HG02938 (cell line): ENCODE measurements around the gene SFTPB.
"Not testable (repeated sequence)": the region's sequence is repeated elsewhere in the genome, so short reads cannot be mapped to it uniquely, and the experiment has no call there.

Source experiments
- ATAC-seq: cut with Tn5 transposase; IDR thresholded peaks from one replicate; pipeline ENCODE4 v1.9.1; 2021; ENCODE audit warnings: mild to moderate bottlenecking, moderate library complexity; ENCODE audit not compliant: unreplicated experiment

The SFTPB gene

DNA sequence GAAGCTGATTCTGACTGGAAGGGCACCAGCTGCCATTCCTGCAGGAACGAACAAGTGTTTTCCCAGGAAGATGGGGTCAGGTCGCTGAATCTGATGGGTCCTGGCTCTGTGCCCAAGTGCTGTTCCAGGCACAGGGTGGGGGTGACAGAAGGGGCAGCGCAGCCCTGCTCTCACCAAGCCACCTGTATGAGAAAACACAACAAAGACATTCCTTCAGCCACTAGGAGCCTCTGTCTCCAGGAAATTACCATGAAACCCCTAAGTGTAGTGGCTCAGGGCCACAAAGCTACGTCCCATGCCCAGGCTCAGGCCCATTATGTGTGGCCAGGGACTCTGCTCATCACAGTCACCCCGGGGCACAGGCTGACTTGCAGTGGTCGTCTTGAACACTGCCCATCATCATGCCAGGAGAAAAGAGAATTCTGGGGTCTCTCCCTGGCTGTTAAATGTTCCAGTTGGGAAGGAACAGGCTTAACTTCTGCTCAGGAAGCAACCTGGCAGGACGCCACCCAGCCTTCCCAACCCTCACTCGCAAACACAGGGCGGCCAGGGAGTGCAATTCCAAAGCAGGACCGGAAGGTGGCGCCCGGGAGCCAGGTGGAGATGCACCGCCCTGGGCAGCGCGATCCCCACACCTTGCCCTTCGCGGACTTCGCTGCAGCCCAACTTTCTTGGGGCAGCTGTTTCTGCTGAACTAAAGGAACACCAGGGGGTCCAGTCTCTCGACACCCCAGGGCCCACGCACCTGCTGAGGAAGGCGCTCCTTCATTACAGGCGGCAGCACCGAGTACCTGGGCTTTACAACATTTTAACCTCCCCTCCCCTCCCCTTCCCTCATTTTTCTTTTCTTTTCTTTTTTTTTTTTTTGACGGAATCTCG, 11.0 kb upstream of the SFTPB start:
- ATAC-seq: peak; percentile 59

DNA sequence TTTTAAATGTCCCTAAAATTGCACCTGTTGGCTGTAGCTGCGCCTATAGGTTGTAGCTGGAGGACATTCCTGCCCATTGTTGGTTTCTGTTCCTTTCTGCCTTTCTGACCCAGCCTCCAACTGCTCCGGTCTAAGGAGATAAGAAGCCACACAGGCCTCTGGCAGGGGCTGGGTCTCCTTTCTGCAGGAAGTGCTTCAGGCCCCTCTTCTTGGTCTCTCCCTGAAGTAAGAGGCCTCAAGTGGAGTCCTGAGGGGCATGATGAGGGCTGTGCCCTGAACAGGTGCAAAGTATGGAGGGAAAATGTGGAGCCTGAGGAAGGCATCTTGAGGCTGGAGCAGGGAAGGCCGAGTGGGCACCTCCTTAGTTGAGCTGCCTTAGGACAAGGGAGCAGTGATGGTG, 10.4 kb upstream of the SFTPB start:
- no peak for ATAC-seq

DNA sequence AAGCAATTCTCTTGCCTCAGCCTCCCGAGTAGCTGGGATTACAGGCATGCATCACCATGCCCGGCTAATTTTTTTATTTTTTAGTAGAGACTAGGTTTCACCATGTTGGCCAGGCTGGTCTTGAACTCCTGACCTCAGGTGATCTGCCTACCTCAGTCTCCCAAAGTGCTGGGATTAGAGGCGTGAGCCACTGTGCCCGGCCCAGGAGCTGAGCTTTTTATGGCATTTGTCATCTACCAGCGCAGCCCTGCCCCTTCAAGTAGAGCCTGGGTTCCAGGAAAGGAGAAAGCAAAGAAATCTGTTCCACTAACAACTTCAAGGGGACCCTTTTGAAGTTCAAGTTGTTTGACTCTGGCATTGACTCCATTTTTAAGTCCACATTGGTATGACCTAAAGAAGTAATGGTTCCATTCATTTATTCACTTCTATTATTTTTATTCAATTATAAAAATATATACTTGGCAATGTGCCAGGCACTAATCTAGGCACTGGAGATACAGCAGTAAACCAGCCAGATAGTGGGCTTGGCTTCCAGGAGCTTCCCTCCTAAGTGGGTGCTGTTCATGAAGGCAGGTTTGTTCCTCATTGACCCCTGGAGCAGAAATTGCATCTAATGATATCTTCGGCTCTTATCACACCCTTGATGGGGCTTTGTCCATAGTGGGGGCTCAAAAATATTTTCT, 8.0 kb upstream of the SFTPB start:
- ATAC-seq: no peak

DNA sequence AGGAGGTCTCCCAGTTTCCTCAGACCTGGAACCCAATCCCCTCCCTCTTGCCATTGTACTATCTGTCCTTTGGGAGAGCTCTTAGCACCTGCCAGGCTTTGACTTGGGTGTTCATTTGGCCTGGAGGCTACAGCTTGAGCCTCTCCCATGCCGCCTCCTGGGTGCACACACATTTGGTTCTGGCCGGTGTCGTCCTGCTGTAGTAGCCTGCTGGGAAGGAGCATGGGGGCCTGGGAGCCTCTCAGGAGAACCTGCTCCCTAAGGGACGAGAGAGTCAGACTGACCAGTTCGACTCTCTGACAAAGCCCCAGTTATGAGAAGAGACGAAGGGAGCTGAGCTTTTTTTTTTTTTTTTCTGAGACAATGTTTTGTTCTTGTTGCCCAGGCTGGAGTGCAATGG, 7.4 kb upstream of the SFTPB start:
- ATAC-seq: no peak

DNA sequence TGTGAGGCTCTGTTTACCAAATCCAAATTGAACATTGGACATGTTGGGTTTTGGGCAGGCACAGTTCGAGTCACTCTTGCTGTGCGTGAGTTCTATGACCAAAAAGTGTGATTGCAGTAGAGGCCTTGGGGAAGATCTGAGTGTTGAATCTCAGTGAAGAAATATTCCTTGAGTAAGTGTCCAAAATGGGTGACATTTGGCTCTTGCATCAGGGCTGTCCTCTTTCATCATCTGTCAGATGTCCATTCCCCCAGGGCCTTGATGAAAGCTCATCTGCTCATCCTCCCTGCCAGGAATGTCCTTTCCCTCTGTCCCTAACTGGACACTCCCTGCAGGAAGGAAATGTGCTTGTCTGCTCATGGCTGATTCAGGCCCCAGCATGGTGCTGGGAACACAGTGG, 6.4 kb upstream of the SFTPB start:
- no peak for ATAC-seq

DNA sequence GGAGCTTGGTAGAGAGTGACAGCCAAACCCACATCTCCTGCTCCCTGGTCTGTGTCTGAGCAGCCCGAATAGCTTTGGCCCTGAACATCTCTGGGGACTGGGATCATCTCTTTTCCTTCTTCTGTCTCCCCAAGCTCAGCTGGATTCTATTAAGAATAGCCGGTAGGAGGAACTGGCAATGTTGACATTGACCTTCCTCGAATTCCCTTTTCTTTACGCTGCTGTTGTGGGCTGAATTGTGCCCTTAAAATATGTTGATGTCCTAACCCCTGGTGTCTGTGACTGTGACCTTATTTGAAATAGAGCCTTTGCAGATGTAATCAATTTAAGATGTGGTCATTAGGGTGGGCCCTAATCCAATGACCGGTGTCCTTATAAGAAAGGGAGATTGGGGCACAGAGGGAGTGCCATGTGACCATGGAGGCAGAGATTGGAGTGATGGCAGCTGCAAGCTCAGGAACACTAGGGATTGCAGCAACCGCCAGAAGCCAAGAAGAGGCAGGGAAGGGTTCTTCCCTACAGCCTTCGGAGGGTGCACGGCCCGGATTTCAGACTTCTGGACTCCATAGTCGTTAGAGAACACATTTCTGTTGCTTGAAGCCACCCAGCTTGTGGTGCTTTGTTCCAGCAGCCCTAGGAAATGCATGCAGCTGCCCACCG, 5.8 kb upstream of the SFTPB start:
- no peak for ATAC-seq

DNA sequence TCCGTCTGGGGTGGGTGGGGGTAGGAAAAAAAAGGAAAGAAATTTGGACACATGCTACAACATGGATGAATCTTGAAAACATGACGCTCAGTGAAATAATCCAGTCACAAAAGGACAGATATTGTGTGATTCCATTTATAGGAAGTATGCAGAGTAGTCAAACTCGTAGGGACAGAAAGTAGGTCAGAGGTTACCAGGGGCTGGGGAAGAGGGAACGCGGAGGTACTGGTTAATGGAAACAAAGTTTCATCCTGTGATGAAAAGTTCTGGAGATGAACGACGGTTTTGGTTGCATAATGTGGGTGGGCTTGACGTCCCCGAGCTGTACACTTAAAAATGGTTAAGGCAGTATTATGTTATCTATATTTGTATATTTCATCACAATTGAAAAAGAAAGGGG, 4.5 kb upstream of the SFTPB start:
- ATAC-seq: no peak

DNA sequence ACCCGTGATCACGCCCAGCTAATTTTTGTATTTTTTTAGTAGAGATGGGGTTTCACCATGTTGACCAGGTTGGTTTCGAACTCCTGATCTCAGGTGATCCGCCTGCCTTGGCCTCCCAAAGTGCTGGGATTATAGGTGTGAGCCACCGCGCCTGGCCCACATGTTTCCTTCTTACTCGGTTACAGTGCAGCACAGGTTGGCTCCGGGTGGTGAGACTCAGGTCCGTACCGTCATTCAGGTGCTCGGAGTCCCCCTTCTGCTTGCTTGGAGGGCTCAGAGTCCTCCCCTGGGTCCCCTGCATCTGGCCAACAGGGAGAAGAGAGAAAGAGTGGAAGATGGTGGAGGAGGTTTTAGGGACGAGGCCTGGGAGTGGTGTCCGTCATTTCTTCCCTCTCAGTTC, 2.4 kb upstream of the SFTPB start:
- not testable (repeated sequence) for ATAC-seq

DNA sequence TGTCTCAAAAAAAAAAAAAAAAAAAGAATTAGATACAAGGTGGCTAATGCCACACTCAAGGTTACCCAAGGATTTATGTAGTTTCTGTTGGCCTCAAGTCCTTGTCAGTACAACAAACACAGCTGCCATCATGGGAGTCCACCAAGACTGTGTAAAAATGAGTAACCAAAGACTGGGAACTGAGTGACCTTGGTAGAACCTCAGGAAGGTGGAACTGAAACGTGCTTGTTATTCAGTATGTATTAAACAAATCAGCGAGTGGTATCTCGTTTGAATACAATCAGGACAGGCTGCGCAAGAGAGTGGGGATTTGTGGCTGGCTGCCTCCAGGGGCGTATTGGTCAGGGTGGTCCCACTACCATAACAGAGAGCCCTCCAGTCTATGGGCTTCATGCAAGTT, 1.6 kb upstream of the SFTPB start:
- ATAC-seq: peak; percentile 65

DNA sequence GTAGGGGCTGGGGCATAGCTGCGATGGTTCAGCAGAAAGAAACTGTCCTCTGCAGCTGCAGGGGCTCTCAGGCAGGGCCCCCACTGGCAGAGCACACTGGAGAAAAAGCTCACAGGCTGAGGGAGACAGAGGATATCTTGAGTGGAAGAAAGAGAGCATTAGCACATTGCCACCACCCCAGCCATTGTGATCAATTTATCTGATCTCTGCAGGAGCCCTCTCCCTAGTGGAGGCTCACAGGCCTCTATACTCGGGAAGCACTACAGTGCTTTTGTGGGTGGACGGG, 801 bp upstream of the SFTPB start:
- no peak for ATAC-seq

DNA sequence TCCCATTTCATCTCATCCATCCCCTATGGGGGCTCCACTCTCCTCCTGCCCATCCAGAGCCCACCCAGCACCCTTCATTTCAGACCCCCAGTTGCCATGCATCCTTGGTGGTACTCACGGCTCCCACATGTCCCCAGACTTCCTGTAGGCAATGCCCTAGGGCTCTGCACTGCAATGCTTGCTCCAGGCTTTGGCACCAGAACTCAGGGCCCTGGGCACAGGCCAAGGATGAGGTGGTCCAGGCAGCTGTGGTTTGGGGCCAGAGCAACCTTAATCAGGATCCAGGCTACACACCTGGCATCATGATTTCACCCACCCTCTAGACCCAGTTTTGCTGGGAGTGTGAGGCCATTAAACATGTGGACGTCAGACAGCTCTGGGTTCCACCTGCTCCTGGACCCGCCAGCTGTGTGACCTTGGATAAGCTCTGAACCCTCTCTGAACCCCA, 414 bp downstream of the SFTPB start:
- ATAC-seq: no peak

DNA sequence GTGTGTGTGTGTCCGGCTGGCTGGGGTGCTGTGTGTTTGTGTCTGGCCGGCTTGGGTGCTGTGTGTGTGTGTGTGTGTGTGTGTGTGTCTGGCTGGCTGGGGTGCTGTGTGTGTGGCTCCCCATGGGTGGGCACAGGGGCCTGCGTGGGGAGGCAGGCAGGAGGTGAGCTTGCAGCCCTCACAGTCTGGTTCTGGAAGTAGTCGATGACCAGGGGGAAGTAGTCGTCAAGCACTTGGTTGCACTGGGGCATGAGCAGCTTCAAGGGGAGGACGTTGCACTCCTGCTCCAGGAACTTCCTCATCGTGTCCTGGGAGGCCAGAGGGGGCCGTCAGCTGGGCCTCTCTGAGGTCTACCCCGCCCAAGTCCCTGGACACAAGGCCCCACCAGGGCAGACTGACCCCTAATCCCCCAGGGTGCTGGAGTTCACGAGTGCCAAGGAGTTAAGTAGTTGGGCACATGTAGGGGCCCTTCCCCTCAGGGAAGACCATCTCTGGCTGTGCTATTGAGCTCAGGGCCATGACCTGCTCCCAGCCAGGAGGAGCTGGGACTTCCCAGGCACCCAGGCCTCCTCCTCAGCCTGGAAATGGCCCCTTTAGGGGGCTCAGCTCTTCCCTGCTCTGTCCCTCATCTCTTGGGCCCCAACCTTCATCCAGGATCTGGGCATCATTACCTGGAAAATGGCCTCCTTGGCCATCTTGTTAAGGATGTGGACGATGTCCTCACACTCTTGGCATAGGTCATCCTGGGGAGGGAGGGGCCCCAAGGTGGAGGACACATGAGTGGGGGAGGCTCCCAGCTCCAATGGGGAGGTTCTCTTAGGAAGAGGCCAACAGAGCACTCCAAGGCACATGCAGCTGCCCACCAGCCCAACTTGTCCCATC, 1.3 kb downstream of the SFTPB start:
- ATAC-seq: no peak

DNA sequence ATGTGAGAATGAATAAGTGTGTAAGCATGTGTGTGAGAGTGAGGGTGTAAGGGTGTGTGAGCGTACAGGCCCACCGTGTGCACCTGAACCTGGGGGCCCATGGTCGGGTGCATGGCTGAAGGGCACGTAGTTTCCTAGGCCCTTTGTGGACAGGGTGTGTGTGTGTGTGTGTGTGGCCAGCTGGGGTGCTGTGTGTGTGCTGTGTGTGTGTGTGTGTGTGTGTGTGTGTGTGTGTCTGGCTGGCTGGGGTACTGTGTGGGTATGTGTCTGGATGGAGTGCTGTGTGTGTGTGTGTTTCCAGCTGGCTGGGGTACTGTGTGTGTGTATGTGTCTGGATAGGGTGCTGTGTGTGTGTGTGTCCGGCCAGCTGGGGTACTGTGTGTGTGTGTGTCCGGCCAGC, 2.0 kb downstream of the SFTPB start:
- ATAC-seq: no peak

DNA sequence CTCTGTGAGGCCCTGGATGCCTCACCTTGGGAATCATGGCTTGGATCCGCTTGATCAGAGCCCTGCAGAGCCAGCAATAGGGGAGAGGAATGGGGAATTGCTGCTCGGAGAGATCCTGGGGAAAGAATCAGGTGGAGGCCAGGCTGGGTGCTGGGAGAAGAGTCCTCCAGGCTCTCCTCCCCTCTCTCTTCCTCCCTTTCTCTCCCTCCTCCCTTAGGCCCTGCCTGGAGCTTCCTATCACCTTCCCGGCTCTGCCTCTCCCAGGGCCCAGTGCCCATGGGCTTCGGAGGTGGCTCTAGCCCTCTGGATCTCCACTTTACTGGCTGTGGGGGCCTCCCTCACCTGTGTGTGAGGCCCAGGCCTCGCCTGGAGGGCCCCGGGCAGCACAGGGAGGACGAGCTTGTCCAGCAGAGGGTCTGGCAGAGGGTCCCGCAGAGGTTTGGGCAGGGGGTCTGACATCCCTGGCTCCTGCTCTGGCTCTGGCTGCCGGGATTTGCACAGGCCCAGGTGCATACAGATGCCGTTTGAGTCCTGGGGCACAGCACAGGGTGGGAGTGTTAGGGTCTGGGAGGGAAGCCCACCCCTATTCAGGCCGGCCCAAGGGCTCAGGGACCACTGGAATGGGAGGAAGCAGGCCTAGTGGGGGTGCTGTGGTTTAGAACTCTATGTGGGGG, 2.6 kb downstream of the SFTPB start:
- ATAC-seq: no peak

DNA sequence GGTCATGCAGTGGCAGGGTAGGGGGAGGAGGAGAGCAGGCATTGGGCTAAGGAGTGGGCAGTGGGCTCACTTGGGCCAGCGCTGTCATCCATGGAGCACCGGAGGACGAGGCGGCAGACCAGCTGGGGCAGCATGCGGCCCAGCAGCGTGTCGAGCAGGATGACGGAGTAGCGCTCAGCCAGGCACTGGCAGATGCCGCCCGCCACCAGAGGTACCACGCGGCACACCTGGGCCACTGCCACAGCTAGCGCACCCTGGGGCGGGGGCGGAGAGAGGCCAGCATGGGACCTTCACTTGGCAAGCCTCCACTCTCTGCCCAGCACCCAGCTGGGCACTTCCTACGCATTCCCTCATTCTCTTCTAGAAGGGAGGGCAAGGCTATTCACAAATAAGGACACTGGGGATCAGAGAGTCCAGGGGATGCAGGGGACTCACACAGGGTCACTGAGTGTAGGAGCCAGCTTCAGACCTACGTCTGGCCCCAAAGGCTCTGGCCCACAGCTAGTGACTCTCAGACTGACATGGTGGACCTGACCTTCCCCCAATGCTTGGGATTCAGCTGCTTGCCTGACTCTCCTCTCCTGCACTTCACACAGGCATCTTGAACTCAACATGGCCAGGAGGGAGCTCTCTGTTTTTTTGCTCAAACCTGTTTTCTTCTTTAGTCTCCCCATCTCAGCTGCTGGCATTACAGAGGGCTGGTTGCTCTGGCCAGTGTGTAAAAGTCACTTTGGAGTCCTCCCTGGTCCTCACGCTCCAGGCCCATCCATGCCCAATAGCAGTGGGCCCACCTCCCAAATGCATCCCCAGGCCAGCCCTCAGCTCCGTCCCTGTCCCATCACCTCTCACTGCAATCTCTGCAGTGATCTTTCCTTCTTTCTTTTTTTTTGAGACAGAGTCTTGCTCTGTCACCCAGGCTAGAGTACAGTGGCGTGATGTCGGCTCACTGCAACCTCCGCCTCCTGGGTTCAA, 4.1 kb downstream of the SFTPB start:
- no peak for ATAC-seq

DNA sequence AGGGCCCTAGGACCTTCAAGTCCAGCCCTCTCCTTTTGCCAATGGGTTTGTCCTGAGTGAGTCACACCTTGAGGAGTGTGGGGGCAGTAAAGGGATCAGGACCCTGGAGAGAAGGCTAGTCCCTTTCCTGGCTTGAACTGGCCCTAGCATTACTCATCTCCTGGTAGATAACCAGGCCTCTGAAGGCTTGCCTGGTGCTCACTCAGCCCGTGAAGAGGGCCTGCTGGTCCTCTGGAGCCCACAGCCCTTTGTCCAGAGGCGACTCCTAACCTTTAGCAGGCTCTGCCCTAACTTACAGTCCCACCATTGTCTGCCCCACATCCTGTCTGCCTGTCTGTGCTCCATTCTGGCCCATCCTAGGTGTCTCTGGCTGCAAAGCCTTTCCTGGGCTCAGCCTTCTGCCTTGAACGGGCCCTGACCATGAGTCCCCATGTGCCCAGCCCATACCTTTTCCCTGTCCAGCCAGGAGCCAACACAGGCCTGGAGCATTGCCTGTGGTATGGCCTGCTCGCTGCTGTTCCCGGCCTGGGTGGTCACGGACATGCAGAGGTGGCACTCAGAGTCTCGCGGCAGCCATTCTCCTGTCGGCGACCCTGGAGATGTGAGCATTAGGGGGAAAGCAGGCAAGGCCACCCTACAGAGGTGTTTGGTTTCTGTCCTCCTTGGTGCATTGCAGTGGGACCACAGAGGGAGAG, 5.0 kb downstream of the SFTPB start:
- ATAC-seq: no peak

DNA sequence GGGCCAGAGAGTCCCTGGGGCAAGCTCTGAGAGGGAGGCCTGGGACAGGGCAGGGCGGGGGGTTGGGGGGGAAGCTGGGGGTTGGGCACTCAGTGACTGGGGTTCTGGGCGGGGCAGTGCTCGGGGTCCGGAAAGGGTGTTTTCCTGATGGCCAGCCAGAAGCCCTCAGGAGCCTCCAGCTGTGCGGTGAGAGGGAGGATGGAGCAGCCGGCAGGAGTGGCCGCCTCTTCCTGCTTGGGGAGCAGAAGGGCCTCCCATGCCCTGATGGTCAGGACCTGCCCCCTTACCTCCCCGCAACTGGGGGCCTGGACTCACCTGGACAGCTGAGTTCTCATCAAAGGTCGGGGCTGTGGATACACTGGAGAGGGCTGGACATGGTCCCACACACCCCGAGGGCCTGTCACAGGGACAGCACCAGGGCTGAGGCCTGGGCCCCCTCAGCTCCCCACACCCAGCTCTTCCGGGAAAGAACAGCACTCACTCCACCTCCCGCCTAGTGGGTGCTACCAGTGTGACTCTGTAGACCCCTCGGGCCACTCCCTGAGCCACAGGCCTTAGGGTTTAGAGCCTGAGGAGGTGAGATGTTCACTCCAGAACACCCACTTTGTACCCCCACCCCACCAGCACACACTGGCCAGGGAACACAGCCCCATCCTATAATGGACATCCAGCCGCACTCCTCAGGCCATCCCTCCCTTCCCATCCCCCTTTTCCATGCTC, 6.7 kb downstream of the SFTPB start:
- no peak for ATAC-seq

DNA sequence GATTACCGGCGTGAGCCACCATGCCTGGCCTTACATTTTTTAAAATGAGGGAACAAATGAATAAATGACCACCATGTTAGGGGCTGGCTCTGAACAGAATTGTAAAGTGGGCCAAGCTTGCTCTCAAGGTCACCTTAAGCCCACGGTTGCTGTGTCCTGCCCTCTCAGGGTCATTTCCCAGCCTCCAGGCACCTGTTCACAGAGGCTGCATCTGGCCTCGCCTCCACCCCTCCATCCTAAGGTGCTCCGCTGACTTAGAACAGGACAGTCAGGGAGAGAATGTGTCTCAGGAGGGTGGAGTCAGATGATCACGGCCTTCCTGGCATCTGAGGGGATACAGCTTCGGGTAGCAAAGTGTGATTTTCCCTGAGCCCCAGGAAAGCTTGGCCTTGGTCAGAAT, 7.3 kb downstream of the SFTPB start:
- ATAC-seq: no peak
